H9 (cell line): ENCODE measurements around the gene IFRD2. TPM values are rescaled to one million over a fixed set of nuclear protein-coding genes. Genes with fewer than 3 reads are reported as not detected.

Experiments
- DNase-seq: peaks from one replicate; pipeline ENCODE4 v3.0.0-alpha.2; 2017
- H2AFZ ChIP-seq: one replicate; pipeline ENCODE4 v1.6.1; 2013; ENCODE audit warnings: mild to moderate bottlenecking, low read length, control low read depth, moderate library complexity
- H2AK5ac ChIP-seq: 2 replicates; pipeline ENCODE4 v1.6.1; 2013; ENCODE audit warnings: low read length, control low read depth, mixed read lengths; ENCODE audit not compliant: insufficient read length
- H2BK120ac ChIP-seq: one replicate; pipeline ENCODE4 v1.6.1; 2013; ENCODE audit warnings: low read depth, mild to moderate bottlenecking, low read length, control low read depth, inconsistent platforms; ENCODE audit not compliant: poor library complexity, severe bottlenecking
- H2BK12ac ChIP-seq: 2 replicates; pipeline ENCODE4 v1.6.1; 2013; ENCODE audit warnings: low read length, control low read depth, mixed read lengths, low read depth; ENCODE audit not compliant: insufficient read length
- H2BK15ac ChIP-seq: 2 replicates; pipeline ENCODE4 v1.6.1; 2013; ENCODE audit warnings: low read depth, low read length, control low read depth
- H2BK20ac ChIP-seq: one replicate; pipeline ENCODE4 v1.6.1; 2013; ENCODE audit warnings: low read depth, mild to moderate bottlenecking, low read length, control low read depth, inconsistent platforms; ENCODE audit not compliant: poor library complexity, severe bottlenecking
- H2BK5ac ChIP-seq: 2 replicates; pipeline ENCODE4 v1.6.1; 2013; ENCODE audit warnings: low read length, control low read depth, mixed read lengths; ENCODE audit not compliant: insufficient read length
- H3K14ac ChIP-seq: 2 replicates; pipeline ENCODE4 v1.6.1; 2013; ENCODE audit warnings: low read length, control low read depth; ENCODE audit not compliant: insufficient read depth
- H3K18ac ChIP-seq: 2 replicates; pipeline ENCODE4 v1.6.1; 2013; ENCODE audit warnings: low read depth, mild to moderate bottlenecking, mixed read lengths, low read length, control low read depth; ENCODE audit not compliant: insufficient read length
- H3K23ac ChIP-seq: 2 replicates; pipeline ENCODE4 v1.6.1; 2013; ENCODE audit warnings: low read length, control low read depth, mixed read lengths, low read depth; ENCODE audit not compliant: insufficient read length
- H3K23me2 ChIP-seq: 2 replicates; pipeline ENCODE4 v1.6.1; 2013; ENCODE audit warnings: low read depth, mild to moderate bottlenecking, mixed read lengths, low read length, control low read depth; ENCODE audit not compliant: insufficient read length, poor library complexity, severe bottlenecking
- H3K27ac ChIP-seq: 2 replicates; pipeline ENCODE4 v1.5.1; 2013; ENCODE audit warnings: low read length, control low read depth, mixed read lengths, low read depth; ENCODE audit not compliant: insufficient read length
- H3K27me3 ChIP-seq: 2 replicates; pipeline ENCODE4 v1.6.1; 2013; ENCODE audit warnings: low read length, control low read depth, inconsistent platforms; ENCODE audit not compliant: insufficient read depth
- H3K4ac ChIP-seq: 2 replicates; pipeline ENCODE4 v1.6.1; 2013; ENCODE audit warnings: low read depth, mild to moderate bottlenecking, control low read depth, inconsistent platforms, low read length, moderate library complexity
- H3K4me1 ChIP-seq: 2 replicates; pipeline ENCODE4 v1.6.1; 2013; ENCODE audit warnings: low read length, control low read depth, inconsistent platforms; ENCODE audit not compliant: insufficient read depth
- H3K4me2 ChIP-seq: 2 replicates; pipeline ENCODE4 v1.6.1; 2013; ENCODE audit warnings: low read length, control low read depth, mixed read lengths; ENCODE audit not compliant: insufficient read length, insufficient read depth
- H3K56ac ChIP-seq: 2 replicates; pipeline ENCODE4 v1.6.1; 2013; ENCODE audit warnings: low read depth, mild to moderate bottlenecking, mixed read lengths, low read length, control low read depth; ENCODE audit not compliant: insufficient read length
- H3K79me1 ChIP-seq: 2 replicates; pipeline ENCODE4 v1.6.1; 2013; ENCODE audit warnings: low read depth, mild to moderate bottlenecking, moderate library complexity, low read length, control low read depth, inconsistent platforms; ENCODE audit not compliant: insufficient read depth, poor library complexity, severe bottlenecking
- H3K79me2 ChIP-seq: 2 replicates; pipeline ENCODE4 v1.6.1; 2013; ENCODE audit warnings: low read length, control low read depth, inconsistent platforms; ENCODE audit not compliant: insufficient read depth
- H3K9ac ChIP-seq: 2 replicates; pipeline ENCODE4 v1.6.1; 2013; ENCODE audit warnings: low read length, control low read depth, mixed read lengths; ENCODE audit not compliant: insufficient read length; ENCODE audit errors: extremely low read depth
- H3K9me3 ChIP-seq: one replicate; pipeline ENCODE4 v1.6.1; 2013; ENCODE audit warnings: low read depth, low read length, inconsistent platforms; ENCODE audit not compliant: control insufficient read depth
- H3T11ph ChIP-seq: one replicate; pipeline ENCODE4 v1.6.1; 2013; ENCODE audit warnings: mild to moderate bottlenecking, low read length, control low read depth, inconsistent platforms
- H4K20me1 ChIP-seq: one replicate; pipeline ENCODE4 v1.6.1; 2013; ENCODE audit not compliant: control insufficient read depth, insufficient read length, insufficient read depth
- H4K5ac ChIP-seq: 2 replicates; pipeline ENCODE4 v1.6.1; 2013; ENCODE audit warnings: low read depth, mild to moderate bottlenecking, mixed read lengths, low read length, control low read depth; ENCODE audit not compliant: insufficient read length
- H4K8ac ChIP-seq: replicated peaks from 2 replicates; pipeline ENCODE4 v1.6.1; 2013; ENCODE audit warnings: low read length, control low read depth, mixed read lengths, low read depth; ENCODE audit not compliant: insufficient read length
- H4K91ac ChIP-seq: 2 replicates; pipeline ENCODE4 v1.6.1; 2013; ENCODE audit warnings: low read depth, mild to moderate bottlenecking, moderate library complexity, mixed read lengths, low read length, control low read depth; ENCODE audit not compliant: insufficient read length
- H3K27ac Mint-ChIP-seq, 3 experiments: 2 replicates in 2 of 3; 3 replicates in 1 of 3; pipeline ENCODE4 v1.8.0; 2020 to 2021; ENCODE audit warnings: mixed read lengths in 3 of 3, mild to moderate bottlenecking in 1 of 3, moderate library complexity in 1 of 3
- H3K27me3 Mint-ChIP-seq: 2 replicates; pipeline ENCODE4 v1.8.0; 2021; ENCODE audit warnings: low read depth, mild to moderate bottlenecking, moderate library complexity, mixed read lengths
- H3K36me3 Mint-ChIP-seq, 3 experiments: 2 replicates in 2 of 3; 3 replicates in 1 of 3; pipeline ENCODE4 v1.8.0; 2020 to 2021; ENCODE audit warnings: low read depth in 3 of 3, mixed read lengths in 3 of 3; ENCODE audit not compliant: insufficient read depth in 1 of 3
- H3K4me1 Mint-ChIP-seq, 2 experiments: 2 replicates each; pipeline ENCODE4 v1.8.0; 2020; ENCODE audit warnings: mixed read lengths in 2 of 2
- H3K4me3 Mint-ChIP-seq, 2 experiments: 2 replicates in 1 of 2; 3 replicates in 1 of 2; pipeline ENCODE4 v1.8.0; 2020 to 2021; ENCODE audit warnings: mild to moderate bottlenecking in 2 of 2, mixed read lengths in 2 of 2, moderate library complexity in 1 of 2
- H3K9me3 Mint-ChIP-seq, 2 experiments: 2 replicates in 1 of 2; 3 replicates in 1 of 2; pipeline ENCODE4 v1.8.0; 2020; ENCODE audit warnings: mild to moderate bottlenecking in 2 of 2, mixed read lengths in 2 of 2, moderate library complexity in 1 of 2
- CTCF ChIP-seq: fragments of 200-600 bp; sonication (generic); conservative IDR thresholded peaks from 3 replicates; pipeline ENCODE4 v1.8.0; 2021; ENCODE audit warnings: antibody characterized with exemption, mild to moderate bottlenecking
- WGBS: extraction: QIAGEN DNeasy Blood & Tissue Kit; methylation state at CpG from one replicate; pipeline ENCODE4 v1.1.7; 2013; ENCODE audit warnings: missing lambda C conversion rate, low lambda C conversion rate, mixed read lengths; ENCODE audit not compliant: insufficient read length; ENCODE audit errors: extremely low coverage; 5-methylcytosine and 5-hydroxymethylcytosine counted together
- total RNA-seq: library from RNA; stranded (reverse); gene quantifications from 2 replicates; pipeline ENCODE4 v1.2.1, GENCODE V29; 2021

The IFRD2 gene
- total RNA-seq, 1 experiment from 2014 or later = 109 TPM

DNA sequence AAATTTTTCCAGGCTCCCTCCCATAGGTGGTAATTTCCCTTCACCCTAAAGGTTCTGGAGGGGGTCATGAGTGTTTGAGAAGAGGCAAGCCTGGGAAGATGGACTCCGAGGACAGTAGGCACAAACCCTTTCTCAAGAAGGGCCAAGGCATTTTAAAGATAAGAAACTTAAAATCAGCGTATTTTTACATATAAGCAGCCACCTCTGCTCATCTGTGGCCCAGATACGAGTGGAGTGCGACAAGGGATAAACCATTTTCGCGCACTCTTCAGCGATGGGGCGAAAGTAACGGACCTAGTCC lies 47.9 kb upstream of the IFRD2 start:
- no peak overlapping the region for H2BK15ac ChIP-seq
- Mint-ChIP-seq H3K36me3 (peaks cover 0 to 2% (median 0%) of the 10 kb centered on the region in 3 experiments; a peak in 4 of 7 replicates), H3K9me3 (no peaks in the 10 kb centered on the region; a peak in 1 of 5 replicates), H3K27me3 (peaks cover 64% of the 10 kb centered on the region), H3K4me3 (peak overlapping the region; percentile 33 to 63; a peak in 4 of 5 replicates), H3K27ac (no peak overlapping the region), H3K4me1 (peaks cover 24 to 36% of the 10 kb centered on the region in 2 experiments)
- DNase-seq = no peak
- no peak overlapping the region for H3K23ac ChIP-seq
- no peak for TF ChIP-seq CTCF
- H3K79me1 ChIP-seq = no peaks in the 10 kb centered on the region
- H3K14ac ChIP-seq = no peak overlapping the region
- H4K8ac ChIP-seq = no peak overlapping the region
- no peak overlapping the region for H3K9ac ChIP-seq
- no peak overlapping the region for H4K91ac ChIP-seq
- H4K5ac ChIP-seq = no peak overlapping the region
- no peaks in the 10 kb centered on the region for H4K20me1 ChIP-seq
- no peak overlapping the region for H2BK5ac ChIP-seq
- H3K4me2 ChIP-seq = peak overlapping the region; percentile 61
- no peaks in the 10 kb centered on the region; the same call in 1 of the 2 replicates for H3K4me1 ChIP-seq
- H3K27ac ChIP-seq = no peak overlapping the region
- no peak overlapping the region for H3K4ac ChIP-seq
- H2BK120ac ChIP-seq = no peak overlapping the region
- peaks cover 5% of the 10 kb centered on the region; the same call in 1 of the 2 replicates for H3K79me2 ChIP-seq
- H2BK12ac ChIP-seq = no peak overlapping the region
- H3K56ac ChIP-seq = no peak overlapping the region
- H3K27me3 ChIP-seq = peaks cover 18% of the 10 kb centered on the region; the same call in 1 of the 2 replicates
- H2AK5ac ChIP-seq = no peak overlapping the region
- H3K18ac ChIP-seq = no peak overlapping the region
- H3K23me2 ChIP-seq = peaks cover 24% of the 10 kb centered on the region
- WGBS = no CpG with 5 or more reads among the region's 9 CpGs
- H2BK20ac ChIP-seq = no peak overlapping the region
- H3T11ph ChIP-seq = no peak overlapping the region
- H2AFZ ChIP-seq = no peak overlapping the region
- H3K9me3 ChIP-seq = no peaks in the 10 kb centered on the region
